NCI-H226 (cell line): ENCODE results near the gene PTPRT.

Experiments
- DNase-seq: peaks from one replicate; pipeline ENCODE4 v3.0.0-alpha.2; 2015

The PTPRT gene

DNA sequence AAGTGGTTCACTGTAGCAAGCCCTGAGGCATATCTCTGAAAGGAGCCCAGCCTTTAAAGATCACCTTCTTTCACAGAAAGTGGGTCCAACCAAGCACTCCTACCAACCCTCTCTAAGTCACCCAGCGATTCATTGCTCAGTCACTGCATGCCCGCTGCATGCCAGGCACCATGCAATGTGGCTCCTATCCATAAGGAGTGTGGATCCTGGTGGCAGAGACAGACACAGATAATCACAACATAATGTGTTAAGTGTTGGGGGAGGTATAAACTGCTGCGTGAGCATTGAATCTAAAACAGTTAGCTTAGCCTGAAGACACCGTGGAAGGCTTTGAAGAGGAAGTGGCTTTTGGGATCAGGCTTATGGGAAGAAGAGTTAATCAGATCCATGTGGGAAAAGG is 659.5 kb downstream of the PTPRT start:
- no peak for DNase-seq

DNA sequence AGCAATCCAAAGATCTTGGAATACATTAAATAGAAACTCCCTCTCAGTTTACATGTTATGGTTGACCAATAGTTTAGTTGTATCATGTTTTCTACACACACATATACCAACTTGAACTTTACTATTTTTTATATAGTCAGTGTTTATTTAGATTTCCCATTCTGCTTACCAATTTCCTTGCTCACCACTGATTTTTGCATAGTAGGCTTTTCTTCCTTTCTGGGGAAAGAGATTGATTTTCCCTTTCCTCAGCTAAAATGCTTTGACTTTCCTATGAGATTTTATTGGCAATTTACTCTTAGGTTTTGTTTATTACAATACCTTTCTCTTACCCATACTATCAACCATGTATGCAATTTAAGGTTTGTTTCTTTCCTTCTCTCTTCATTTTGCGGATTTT is 665.6 kb downstream of the PTPRT start:
- no peak for DNase-seq

DNA sequence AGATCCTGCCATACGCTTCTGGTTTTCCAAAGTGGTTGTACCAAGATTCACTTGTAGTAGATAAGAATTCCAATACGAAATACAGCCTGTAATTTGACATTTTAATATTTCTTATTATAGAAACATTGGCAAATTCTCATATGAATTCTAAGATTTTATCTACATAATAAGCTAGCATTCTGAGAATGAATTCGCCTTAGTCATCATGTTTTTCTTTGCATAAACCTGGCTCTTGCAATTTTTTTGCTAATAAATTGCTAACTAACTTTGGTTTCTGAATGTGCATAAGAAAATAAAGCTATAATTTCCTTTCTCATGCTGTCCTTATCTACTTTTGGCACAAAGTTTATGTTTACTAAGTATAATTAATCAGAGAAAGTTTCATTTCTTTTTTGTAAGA is 673.0 kb downstream of the PTPRT start:
- no peak for DNase-seq

DNA sequence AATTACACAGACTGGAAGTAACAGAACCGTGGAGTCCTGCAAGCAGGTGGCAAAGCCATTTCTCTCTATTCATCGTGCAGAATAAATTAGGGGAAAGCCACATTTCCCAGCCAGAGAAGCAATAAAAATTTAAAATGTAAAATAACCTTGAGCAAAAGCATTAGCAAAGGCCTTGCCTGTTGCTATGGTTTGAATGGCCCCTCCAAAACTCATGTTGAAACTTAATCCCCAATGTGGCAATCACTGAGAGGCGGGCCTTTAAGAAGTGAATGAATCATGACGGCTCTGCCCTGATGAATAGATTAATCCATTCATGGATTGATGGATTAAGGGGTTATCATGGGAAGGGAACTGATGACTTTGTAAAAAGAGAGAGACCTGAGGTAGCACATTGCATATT is 679.0 kb downstream of the PTPRT start:
- no peak for DNase-seq

DNA sequence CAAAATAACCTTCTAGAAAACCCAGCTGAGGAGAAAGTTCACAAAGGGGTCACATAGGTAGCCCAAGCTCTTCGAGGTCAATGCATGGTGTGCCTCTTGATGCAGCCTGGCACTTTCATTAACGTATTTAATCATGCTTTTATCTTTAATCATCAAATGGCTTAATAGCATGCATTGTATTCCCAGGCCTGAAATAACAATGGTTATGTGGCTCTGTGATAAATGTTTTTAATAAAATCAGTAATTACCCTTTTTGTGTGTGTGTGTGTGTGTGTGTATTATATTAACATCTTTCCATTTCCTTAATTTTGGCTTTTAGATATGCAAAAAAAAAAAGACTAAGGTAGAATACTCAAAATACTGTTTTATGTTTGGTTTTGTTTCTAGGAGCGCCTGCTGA is 681.8 kb downstream of the PTPRT start:
- no peak for DNase-seq

DNA sequence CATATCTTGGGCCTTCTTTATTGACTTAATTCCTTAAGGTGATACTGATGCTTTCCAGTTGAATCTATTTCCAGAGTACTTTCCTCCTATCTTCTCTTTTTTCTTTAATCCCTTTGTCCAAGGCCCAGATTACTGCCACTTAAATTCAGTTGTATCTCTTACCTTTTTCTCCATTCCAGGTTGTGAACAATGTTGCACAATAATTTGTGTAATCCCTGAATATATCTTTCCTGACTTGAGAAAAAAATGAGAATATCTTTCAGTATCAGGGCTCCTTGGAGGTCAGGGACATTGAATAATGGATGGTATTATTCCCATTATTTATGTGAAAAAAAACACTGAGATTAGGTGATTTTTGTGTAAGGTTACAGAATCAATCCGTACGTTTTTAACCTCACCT is 683.3 kb downstream of the PTPRT start:
- no peak for DNase-seq

DNA sequence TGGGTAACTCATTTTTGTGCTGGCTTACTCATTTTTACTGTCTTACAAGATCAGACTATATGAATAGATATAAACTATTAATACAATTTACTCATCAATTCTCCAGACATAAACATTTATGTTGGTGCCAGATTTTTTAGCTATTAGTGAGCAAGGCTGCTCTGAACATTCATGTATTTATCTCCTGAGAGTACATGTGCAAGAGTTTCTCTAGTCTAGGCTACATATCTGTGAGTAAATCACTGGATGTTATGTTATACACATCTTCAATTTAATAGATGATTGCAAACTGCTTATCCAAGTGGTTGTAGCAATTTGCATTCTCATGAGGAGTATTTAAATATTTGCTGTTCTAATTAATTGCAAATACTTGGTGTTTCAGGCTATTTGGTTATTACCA is 687.1 kb downstream of the PTPRT start:
- no peak for DNase-seq

DNA sequence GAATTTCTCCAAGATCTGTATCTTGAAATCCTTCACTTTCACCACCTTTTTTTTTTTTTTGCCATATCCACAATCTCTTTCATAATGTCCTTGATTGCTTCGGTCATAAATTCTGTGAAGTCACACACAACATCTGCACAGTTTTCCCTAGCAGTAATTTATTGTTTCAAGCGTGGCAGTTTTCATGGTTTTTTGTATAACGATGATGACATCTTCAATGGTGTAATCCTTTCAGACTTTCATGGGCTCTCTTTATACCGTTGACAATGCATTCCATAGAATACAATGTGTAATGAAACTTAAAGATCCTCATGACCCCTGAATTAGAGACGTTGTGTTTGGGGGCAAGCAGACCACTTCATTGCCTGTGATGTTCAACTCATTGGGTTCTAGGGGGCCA is 693.1 kb downstream of the PTPRT start:
- DNase-seq: no peak

DNA sequence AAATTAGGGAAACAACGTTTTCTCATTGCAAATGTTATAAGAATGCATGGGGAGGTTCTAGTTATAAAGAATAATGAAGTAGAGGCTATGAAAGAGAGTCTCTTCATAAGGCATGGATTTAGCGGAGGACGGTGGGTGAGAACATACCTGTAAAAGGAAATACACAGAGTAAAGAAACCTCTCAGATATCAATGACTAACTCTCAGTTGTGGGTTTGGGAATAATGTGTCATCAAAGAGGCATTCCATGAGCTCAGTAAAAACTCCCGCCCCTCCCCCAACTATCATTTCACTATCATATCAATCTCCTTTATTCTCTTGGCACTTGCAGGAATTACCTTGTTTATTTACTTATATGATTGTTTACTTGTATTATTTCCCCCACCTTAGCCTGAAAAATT is 695.4 kb downstream of the PTPRT start:
- DNase-seq: no peak

DNA sequence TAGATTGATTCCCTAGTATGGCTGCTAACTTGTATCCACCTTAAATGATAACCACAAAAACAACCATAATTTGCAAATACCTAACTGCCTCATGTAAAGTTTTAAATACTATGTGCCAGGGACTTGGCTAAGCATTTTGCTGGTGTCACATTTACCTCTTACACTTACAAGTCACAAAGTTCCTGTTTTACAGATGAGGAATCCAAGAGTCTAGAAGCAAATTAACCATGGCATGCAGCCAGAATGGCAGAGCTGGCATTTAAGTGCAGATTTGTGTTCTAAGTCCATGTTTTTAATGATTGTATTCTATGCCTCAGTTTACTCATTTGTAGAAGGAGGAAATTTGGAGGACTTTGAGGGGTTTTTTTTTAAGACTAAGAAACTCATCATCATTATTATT is 696.7 kb downstream of the PTPRT start:
- no peak for DNase-seq

DNA sequence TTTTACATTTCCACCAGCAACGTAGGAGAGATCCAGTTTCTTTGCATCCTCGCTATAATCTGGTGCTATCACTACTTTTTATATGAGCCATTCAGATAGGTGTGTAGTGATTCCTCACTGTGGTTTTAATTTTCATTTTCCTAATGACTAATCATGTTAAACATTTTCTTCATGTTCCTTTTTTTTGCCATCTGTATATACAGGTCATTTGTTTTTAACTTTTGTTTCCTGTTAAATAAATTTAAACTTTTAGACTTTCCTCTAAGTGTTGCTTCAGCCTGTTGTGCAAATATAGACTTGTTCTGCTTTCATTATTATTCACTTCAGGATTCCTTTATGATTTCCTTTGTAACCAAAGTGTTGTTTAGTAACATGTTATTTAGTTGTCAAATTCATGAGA is 697.4 kb downstream of the PTPRT start:
- DNase-seq: no peak

DNA sequence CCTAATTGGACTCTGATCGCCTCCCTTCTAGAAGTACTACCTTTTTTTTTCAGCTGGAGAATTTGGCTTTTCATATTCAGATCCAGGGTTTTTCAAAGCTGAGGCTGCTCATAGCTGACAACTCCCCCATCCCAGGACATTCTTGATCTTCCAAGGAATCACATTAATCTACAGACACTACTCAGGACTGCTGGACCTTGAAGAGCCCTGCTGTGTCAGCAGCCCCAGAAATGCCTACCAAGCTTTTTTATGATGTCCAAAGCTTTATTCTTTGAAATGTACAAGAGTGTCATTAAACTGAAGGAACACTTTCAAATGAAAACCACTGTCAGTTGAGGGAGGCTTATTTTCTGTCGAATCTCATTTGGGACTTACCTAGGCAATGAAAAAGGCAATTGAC is 704.1 kb downstream of the PTPRT start:
- no peak for DNase-seq

DNA sequence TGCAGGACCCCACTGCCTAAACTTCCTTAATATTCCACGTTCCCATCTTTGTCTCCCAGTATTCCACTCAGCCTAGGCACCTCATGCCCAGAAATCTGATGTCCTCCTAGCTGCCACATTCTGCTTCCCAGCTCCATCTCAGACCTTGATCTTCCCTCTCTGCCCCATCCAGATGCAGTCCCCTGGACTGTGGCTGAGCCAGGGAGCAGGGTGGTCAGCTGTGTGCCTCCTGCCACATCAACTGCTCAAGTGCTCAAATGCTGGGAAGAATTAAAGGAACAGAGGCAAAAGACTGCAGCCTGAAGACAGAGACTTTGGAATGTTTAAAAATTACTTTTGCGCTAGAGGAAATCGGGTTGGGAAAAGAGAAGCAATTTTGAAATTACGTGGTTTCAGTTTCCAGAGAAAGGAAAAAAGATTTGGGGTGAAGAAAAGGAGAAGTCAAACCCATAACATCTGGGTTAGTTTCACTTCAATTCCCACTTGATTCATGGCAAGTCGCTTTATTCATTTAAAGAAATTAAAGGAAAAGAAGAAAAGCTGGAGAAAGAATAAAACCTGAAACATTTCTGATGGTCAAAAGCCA is 704.8 kb downstream of the PTPRT start:
- DNase-seq: no peak

DNA sequence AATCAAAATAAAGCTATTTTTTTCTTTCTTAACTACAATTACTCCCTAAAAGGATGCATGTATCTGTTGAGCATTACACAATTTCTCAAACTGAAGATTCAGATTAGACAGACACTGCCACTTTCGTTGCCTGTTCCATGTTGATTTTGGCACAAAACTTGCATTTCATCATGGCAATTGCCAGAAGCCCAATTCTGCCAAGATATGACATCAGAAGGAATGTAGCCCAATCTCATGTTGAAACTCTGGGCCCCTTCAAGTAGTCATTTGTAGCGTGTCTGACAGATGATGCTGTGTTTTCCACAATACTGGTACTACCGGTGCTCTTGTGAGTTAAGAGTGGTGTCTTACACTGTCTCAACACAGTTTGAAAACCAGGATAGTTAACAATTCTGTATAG is 705.4 kb downstream of the PTPRT start:
- no peak for DNase-seq

DNA sequence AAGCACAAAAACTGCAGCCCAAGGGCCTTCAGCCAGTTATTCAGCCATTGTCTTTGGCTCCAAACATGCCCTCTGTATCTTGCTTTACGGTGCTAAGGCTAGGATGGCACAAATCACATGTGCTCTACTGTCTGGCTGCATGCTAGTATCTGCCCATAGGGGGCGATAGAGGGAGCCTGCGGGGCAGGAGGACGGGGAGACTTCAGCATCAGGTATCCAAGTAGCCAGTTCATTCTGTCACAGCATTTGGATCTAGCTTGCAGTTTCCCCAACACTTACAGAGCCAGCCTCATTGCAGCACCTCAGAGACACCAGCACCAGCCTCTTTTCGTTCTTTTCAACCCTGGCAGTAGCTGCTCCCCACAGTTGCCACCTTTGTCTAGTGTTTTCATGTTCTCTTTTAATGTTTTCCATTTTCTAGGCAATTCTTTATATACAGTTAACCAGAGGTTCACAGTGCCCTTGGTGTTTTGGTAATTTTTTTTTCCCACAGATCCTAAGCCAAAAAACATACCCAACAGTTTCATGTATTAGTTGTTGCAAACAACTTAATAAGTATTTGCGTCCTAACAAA is 705.9 kb downstream of the PTPRT start:
- DNase-seq: no peak

DNA sequence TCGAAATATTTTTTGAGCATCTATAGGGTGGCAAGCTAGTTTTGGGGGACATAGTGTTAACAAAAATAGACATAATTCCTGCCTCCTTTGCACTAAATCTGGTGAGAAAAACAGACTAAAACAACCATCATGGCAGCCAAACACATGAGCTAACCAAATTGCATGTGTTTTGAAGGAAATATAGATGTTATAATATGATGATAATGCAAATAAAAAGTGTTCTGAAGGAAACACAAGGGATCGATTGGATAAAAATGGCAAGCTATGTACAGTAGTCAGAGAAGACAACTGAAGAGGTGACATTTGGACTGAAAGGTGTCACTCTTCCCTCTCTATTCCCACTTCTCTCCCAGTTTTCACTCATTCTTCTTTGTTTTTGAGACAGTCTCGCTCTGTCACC is 706.9 kb downstream of the PTPRT start:
- no peak for DNase-seq

DNA sequence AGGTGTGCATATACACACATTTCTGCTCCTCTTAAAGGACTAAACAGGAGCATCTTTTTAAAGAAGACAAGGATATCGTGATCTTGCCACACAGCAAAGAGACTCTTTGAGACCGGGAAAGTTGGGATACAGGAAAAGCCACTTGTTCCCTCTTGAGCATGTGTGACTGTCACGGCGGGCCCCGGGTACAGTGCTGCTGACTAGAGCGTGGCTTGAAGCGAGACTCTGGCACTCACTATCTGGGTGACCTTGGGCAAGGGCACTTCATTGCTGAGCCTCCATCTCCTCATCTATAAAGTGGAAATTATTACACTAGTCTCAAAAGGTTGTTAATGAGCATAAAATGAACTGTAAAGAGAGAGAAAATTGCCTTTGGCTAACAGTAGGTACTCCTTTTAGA is 713.9 kb downstream of the PTPRT start:
- DNase-seq: no peak

DNA sequence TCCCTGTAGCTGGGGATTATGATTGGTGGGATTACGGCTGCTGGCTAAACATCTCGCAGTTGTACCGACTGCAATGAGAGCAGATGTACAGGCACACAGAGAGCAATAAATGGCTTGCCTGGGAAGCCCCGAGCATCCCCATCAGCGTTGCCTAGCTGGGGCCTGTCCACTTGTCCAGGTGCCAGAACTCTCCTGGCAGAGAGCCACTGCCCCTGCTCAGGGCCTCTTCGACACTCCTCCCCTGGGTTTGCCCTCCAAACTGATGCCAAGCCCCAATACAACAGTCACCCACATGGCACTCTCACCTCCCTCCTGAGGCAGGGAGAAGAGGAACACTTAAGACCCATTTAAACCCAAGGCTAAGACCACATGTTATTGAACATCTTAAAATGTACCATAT is 715.1 kb downstream of the PTPRT start:
- no peak for DNase-seq

DNA sequence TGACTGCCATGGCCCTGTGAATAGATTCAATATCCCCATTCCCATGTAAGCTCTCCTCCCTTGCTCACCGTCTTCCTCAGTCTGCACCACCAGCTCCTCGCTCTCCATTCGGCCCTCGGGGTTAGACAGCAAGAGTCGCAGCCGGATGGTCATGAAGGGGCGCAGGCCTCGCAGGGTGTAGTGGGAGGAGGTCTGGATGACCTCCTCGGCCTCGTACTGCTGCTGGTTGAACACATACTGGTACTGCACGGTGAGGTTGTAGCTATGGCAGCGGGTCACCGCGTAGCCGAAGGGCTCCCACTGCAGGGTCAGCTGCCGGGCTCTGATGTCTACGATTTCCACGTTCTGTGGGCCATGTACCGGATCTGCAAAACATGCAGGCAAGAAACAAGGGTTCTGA is 717.5 kb downstream of the PTPRT start:
- DNase-seq: no peak

DNA sequence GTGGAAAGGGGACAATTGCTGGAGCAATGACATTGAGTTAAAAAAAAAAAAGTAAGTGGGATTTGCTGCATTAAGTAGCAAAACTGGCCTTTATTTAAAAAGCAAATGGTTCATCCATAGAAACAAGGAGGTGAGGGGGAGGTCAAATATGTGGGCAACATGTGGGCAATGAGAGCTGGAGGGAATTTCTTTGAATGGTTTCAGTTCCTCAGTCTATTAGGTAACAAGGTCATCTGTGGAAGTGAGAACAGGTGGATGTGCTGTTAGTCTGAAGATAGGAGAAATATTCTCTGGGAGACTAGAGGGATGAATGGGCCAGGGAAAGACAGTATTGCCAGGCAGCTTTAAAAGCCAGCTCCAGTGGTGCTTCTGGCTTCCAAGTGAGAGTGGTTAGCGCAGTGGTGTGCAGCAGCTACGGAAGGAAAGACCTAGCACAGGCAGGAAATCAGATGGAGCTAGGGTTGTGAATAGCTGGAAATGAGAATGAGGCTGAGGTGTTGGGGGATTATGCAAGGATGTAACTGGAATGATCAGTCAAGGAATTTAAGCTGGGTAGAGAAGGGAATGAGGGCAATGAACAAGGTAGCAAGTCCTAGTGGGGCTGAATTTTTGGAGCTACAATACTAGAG is 727.6 kb downstream of the PTPRT start:
- no peak for DNase-seq

DNA sequence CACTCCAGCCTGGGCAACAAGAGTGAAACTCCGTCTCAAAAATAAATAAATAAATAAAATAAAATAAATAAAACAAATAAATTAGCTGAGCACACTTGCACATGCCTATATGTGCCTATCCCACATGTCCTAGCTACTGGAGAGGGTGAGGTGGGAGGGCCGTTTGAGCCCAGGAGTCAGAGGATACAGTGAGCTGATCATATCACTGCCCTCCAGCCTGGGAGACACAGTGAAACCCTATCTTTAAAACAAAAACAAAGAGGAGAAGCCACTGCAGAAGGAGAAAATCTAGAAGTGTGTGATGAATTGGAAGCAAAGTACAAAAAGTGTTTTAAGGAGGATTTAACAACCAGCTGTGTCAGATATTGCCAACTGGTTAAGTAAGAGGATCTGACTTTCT is 728.4 kb downstream of the PTPRT start:
- no peak for DNase-seq

DNA sequence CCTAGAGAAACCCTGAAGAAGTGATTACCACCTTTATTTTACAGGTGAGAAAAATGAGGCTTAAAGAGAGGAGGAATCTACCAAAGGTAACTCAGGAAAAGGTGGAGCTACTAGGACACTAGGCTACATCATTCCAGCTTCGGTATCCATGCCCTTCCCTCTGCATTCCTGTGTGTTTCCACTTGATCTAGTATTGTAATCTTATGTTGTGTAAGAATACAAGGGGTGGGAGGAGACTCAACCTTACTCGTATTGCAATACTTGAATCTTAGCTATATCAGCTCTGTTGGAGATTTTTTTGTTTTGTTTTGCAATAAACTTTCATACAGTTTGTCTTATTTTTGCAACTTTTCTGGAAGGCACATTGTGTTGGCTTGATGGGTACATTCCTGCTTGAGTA is 742.4 kb downstream of the PTPRT start:
- no peak for DNase-seq

DNA sequence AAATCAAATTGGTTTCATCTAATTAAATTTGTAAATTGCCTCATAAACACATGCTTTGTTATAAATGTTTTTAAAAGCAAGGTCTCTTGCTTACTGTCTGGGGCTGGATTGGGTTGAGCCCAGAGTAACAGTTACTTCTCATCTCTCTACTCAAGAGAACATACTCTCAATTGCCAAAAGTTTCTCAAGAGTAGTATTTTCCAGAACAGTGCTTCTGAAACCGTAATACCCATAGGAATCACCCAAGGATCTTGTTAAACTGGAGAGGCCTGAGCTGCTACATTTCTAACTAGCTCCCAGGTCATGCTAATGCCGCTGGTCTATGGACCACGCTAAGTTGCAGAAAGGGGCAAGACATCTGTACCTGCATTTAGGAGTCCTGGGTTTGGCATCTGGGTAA is 744.9 kb downstream of the PTPRT start:
- DNase-seq: no peak

DNA sequence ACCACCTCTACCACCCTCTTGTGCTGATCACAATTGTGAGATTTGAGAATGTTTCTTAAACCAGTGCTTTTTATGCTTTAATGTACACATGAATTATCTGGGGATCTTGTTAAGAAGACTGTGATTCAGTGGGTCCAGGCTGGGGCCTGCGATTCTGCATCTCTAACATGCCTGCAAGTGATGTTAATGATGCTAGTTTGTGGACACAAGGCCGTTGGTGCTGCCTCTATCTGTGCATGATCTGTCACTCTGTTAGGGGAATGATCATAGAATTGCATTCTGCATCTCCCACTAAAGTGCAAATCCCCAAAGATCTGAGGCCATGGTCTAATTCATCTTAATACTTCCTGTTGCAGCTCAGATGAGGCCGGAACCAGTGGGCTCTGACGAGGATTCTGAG is 746.5 kb downstream of the PTPRT start:
- no peak for DNase-seq

DNA sequence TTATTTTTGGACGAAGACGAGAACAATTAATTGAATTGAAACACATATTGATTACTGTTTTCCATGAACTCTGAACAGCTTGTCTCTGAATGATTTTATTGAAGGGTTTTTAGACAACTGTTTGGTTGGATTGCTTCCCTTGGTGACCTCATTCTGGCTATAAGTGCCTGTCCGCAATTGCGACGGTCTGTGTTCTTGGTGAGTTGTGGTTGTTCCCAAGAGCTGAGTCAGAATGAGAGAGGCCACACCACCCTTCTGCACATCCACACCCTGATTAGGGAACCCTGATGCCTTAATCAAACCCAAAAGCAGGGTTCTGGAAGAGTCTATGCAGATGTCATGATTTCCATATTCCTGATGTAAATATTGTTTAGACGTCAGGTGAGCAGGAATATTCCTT is 747.0 kb downstream of the PTPRT start:
- no peak for DNase-seq
